Smooth muscle cell (in vitro differentiated cells): Measurements from ENCODE around the gene AMPH. TPM values are rescaled to one million over a fixed set of nuclear protein-coding genes. Genes with fewer than 3 reads are reported as not detected.
"Not testable (repeated sequence)": the region's sequence is repeated elsewhere in the genome, so short reads cannot be mapped to it uniquely, and the experiment has no call there.

ENCODE experiments used
- DNase-seq: peaks from one replicate; lab custom pipeline; 2025; ENCODE audit not compliant: unreplicated experiment; lab: John Stamatoyannopoulos, UW
- H2AFZ ChIP-seq: fragments of 200-600 bp; sonication (generic); 2 replicates; pipeline ENCODE4 v1.6.0; 2016; ENCODE audit warnings: antibody characterized with exemption, low read depth, mild to moderate bottlenecking
- H3F3A ChIP-seq: fragments of 200-600 bp; sonication (generic); 2 replicates; pipeline ENCODE4 v1.6.0; 2017; ENCODE audit warnings: antibody characterized with exemption, low read depth
- H3K27ac ChIP-seq: fragments of 200-600 bp; sonication (generic); 2 replicates; pipeline ENCODE4 v1.5.1; 2016; ENCODE audit warnings: low read depth, mild to moderate bottlenecking
- H3K27me3 ChIP-seq: fragments of 200-600 bp; sonication (generic); 2 replicates; pipeline ENCODE4 v1.6.1; 2016; ENCODE audit warnings: low read depth, mild to moderate bottlenecking
- H3K36me3 ChIP-seq: fragments of 200-600 bp; sonication (generic); 2 replicates; pipeline ENCODE4 v1.5.1; 2016; ENCODE audit warnings: low read depth
- H3K4me1 ChIP-seq: fragments of 200-600 bp; sonication (generic); 2 replicates; pipeline ENCODE4 v1.5.1; 2016; ENCODE audit warnings: low read depth
- H3K4me2 ChIP-seq: fragments of 200-600 bp; sonication (generic); 2 replicates; pipeline ENCODE4 v1.6.0; 2016; ENCODE audit warnings: mild to moderate bottlenecking
- H3K4me3 ChIP-seq: fragments of 200-600 bp; sonication (generic); 2 replicates; pipeline ENCODE4 v1.5.1; 2016; ENCODE audit warnings: mild to moderate bottlenecking
- H3K79me2 ChIP-seq: fragments of 200-600 bp; sonication (generic); 2 replicates; pipeline ENCODE4 v1.6.0; 2016; ENCODE audit warnings: low read depth, mild to moderate bottlenecking
- H3K9ac ChIP-seq: fragments of 200-600 bp; sonication (generic); 2 replicates; pipeline ENCODE4 v1.6.0; 2016; ENCODE audit warnings: low read depth
- H3K9me3 ChIP-seq: fragments of 200-600 bp; sonication (generic); replicated peaks from 2 replicates; pipeline ENCODE4 v1.5.1; 2016; ENCODE audit warnings: low read depth
- H4K20me1 ChIP-seq: fragments of 200-600 bp; sonication (generic); 2 replicates; pipeline ENCODE4 v1.6.0; 2016; ENCODE audit warnings: low read depth
- WGBS: methylation state at CpG from one replicate; pipeline ENCODE4 v1.1.7; 2016; ENCODE audit warnings: low lambda C conversion rate; 5-methylcytosine and 5-hydroxymethylcytosine counted together
- polyA plus RNA-seq: library from polyadenylated mRNA; unstranded; fragments of >200 nt; fragmentation: Nextera tagmentation; extraction: Ambion mirVana; gene quantifications from 2 replicates; pipeline ENCODE4 v1.2.1, GENCODE V29; 2016
- total RNA-seq: library from RNA; depleted of rRNA; stranded (reverse); fragments of >200 nt; gene quantifications from 2 replicates; pipeline ENCODE4 v1.2.3, GENCODE V29; 2014
- TF ChIP-seq, protein P1 (sequence below): fragments of 200-600 bp; sonication (generic); IDR thresholded peaks from 2 replicates; pipeline ENCODE4 v1.5.1; 2017; ENCODE audit warnings: borderline replicate concordance, mild to moderate bottlenecking, antibody characterized with exemption; ENCODE audit not compliant: insufficient read depth, poor library complexity, severe bottlenecking

The AMPH gene
- total and polyA plus RNA-seq, 2 experiments from 2014 or later = 1.6 to 2.4 TPM

DNA sequence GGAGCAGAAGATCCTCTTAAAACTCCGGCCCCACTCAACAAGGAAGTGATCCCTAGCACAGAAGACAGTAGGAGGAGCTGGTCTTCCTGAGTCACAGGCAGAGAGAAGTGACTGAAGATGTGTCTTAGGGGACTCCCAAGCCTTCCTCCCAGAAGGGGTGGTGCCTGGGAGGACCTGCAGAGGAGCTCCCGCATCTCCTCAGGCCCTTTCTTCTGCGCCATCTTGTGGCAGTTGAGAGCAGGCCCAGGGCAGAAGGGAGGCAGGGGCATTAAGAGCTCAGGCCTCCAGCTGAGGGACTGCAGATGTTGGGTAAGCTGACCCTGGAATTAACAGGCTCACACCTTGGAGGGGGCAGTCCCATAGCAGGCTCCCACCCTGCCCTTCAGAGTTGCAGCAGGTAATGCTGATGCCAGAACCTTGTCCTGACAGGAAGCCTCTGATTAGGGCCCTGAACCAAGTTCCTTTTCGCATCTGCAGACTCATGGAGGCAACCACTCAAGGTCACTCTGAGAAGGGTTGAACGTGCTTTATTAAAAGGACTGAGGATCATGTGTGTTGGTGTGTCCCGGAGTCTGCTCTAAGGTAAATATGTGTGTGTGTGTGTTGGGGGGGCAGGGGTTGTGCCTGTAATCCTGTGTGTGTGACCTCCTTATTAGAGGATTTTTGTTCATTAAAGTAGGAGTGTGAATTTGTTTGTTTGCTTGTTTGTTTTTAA lies 281.1 kb downstream of the AMPH start:
- DNase-seq, H3K4me3 ChIP-seq, H3K9ac ChIP-seq, H4K20me1 ChIP-seq, H3K27ac ChIP-seq, H3K9me3 ChIP-seq, H3K36me3 ChIP-seq, H3K4me1 ChIP-seq, H3F3A ChIP-seq, H3K4me2 ChIP-seq, H3K79me2 ChIP-seq, H3K27me3 ChIP-seq, H2AFZ ChIP-seq: not testable (repeated sequence)
- TF ChIP-seq, protein P1, sequence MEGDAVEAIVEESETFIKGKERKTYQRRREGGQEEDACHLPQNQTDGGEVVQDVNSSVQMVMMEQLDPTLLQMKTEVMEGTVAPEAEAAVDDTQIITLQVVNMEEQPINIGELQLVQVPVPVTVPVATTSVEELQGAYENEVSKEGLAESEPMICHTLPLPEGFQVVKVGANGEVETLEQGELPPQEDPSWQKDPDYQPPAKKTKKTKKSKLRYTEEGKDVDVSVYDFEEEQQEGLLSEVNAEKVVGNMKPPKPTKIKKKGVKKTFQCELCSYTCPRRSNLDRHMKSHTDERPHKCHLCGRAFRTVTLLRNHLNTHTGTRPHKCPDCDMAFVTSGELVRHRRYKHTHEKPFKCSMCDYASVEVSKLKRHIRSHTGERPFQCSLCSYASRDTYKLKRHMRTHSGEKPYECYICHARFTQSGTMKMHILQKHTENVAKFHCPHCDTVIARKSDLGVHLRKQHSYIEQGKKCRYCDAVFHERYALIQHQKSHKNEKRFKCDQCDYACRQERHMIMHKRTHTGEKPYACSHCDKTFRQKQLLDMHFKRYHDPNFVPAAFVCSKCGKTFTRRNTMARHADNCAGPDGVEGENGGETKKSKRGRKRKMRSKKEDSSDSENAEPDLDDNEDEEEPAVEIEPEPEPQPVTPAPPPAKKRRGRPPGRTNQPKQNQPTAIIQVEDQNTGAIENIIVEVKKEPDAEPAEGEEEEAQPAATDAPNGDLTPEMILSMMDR = peak; percentile 23
- 75% methylated on average over 6 of the region's 6 CpGs for WGBS

DNA sequence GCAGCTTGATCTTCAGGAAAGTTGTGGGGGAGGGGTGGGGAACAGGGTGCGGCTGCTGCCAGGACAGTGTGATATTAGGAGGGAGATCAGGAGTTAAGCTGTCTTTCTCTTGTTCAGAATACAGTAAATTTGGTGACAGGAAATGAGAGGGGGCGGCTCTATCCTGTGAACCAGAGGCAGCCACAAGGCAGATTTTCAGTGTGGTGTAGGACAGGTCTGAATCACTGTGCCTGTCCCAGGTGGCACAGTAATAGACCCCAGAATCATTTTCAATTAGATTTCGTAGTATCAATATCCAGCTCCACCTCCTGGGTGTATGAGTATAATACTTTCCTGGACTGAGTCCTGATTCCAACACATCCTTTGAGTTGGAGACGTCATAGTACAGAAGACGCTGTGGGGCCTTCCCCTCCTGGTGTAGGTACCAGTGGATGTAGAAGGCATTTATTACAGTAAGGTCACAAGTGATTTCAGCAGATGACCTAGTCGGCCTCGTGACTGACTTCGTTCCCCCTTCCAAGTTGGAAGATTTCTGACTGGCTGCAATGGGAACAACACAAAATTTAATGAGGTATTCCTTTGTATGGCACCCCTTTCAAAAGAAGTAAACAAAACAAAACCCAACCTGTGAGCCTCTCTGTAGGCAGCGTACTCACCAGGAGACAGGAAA lies 281.9 kb downstream of the AMPH start:
- not testable (repeated sequence) for H3K79me2 ChIP-seq, H3K9ac ChIP-seq, H2AFZ ChIP-seq, DNase-seq, H3K27me3 ChIP-seq, H3K4me3 ChIP-seq, H3K4me2 ChIP-seq, H3K27ac ChIP-seq, H3K9me3 ChIP-seq, H4K20me1 ChIP-seq, H3K36me3 ChIP-seq, H3K4me1 ChIP-seq, H3F3A ChIP-seq
- WGBS = 95% methylated on average over 9 of the region's 9 CpGs

DNA sequence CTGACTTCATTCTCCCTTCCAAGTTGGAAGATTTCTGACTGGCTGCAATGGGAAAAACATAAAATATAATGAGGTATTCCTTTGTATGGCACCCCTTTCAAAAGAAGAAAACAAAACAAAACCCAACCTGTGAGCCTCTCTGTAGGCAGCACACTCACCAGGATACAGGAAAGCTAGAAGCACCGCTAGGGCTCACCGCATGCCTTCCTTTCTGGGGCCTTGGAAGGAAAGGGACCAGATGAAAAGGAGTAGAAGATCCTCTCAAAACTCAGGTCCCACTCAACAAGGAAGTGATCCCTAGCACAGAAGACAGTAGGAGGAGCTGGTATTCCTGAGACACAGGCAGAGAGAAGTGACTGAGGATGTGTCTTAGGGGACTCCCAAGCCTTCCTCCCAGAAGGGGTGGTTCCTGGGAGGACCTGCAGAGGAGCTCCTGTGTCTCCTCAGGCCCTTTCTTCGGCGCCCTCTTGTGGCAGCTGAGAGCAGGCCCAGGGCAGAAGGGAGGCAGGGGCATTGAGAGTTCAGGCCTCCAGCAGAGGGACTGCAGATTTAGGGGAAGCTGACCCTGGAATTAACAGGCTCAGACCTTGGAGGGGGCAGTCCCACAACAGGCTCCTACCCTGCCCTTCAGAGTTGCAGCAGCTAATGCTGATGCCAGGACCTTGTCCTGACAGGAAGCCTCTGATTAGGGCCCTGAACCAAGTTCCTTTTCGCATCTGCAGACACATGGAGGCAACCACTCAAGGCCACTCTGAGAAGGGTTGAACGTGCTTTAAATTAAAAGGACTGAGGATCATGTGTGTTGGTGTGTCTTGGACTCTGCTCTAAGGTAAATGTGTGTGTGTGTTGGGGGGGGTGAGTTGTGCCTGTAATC lies 285.6 kb downstream of the AMPH start:
- H3K27me3 ChIP-seq, H3K79me2 ChIP-seq, H3K4me2 ChIP-seq, H3K4me1 ChIP-seq, H3K27ac ChIP-seq, H4K20me1 ChIP-seq, H3K36me3 ChIP-seq, H3K9me3 ChIP-seq, H3K9ac ChIP-seq, H3F3A ChIP-seq, DNase-seq, H2AFZ ChIP-seq, H3K4me3 ChIP-seq: not testable (repeated sequence)
- TF ChIP-seq, protein P1 = peak; percentile 64
- WGBS = 58% methylated on average over 6 of the region's 6 CpGs

DNA sequence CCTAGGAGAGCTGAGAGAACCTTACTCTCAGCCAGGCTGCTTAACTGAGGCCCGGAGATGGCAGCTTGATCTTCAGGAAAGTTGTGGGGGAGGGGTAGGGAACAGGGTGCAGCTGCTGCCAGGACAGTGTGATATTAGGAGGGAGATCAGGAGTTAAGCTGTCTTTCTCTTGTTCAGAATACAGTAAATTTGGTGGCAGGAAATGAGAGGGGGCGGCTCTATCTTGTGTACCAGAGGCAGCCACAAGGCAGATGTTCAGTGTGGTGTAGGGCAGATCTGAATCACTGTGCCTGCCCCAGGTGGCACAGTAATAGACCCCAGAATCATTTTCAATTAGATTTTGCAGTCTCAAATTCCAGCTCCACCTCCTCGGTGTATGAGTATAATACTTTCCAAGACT lies 286.4 kb downstream of the AMPH start:
- H2AFZ ChIP-seq, DNase-seq: not testable (repeated sequence)
- 92% methylated on average over 3 of the region's 3 CpGs for WGBS

DNA sequence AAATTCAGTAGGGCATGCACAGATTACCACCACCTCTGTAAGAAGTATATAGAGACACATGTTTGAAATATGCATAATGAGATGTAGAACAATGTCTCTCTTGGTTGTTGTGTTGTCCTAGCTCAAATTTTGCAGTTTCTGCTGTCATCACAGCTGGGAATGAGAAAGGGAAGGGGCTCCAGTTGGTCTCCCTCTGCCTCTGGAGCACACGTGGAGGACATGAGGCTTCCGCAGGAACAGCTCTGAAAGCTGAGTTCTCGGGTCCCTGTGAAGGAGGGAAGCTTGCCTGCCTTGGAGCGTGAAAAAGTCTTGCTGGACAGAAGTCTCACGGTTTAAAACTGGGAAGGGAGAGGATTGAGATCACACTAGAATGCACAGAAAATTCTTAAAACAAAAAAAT lies 289.0 kb downstream of the AMPH start:
- not testable (repeated sequence) for H3K4me1 ChIP-seq, H3K9ac ChIP-seq, H3K79me2 ChIP-seq, H3K36me3 ChIP-seq, H3K4me3 ChIP-seq, H3K27me3 ChIP-seq, DNase-seq, H4K20me1 ChIP-seq, H3K9me3 ChIP-seq, H2AFZ ChIP-seq, H3K27ac ChIP-seq, H3K4me2 ChIP-seq, H3F3A ChIP-seq
- 76% methylated on average over 5 of the region's 5 CpGs for WGBS

More for the DNA sequence above, 286.4 kb downstream of the AMPH start:
- not testable (repeated sequence) for H4K20me1 ChIP-seq, H3K9ac ChIP-seq, H3K27ac ChIP-seq, H3F3A ChIP-seq, H3K36me3 ChIP-seq, H3K79me2 ChIP-seq, H3K4me1 ChIP-seq, H3K4me3 ChIP-seq, H3K27me3 ChIP-seq, H3K4me2 ChIP-seq, H3K9me3 ChIP-seq
